T-helper 9 cell (primary cell): ENCODE measurements around the gene NUP188.
A peak's percentile ranks its signal among the peaks of the same experiment; 100 is the strongest.
"Not testable (repeated sequence)": the region's sequence is repeated elsewhere in the genome, so short reads cannot be mapped to it uniquely, and the experiment has no call there.

ENCODE experiments used
- DNase-seq: peaks from one replicate; pipeline ENCODE4 v3.0.0-alpha.2; 2020

Gene NUP188

GRCh38 chr9:128945798-128946501 is 1.5 kb upstream of the NUP188 start:
- DNase-seq = no peak

- DNase-seq = no peak
These were observed 775 bp upstream of the NUP188 start for GRCh38 chr9:128946571-128947276.

GRCh38 chr9:128947277-128947526 is 297 bp upstream of the NUP188 start:
- DNase-seq = no peak

DNA sequence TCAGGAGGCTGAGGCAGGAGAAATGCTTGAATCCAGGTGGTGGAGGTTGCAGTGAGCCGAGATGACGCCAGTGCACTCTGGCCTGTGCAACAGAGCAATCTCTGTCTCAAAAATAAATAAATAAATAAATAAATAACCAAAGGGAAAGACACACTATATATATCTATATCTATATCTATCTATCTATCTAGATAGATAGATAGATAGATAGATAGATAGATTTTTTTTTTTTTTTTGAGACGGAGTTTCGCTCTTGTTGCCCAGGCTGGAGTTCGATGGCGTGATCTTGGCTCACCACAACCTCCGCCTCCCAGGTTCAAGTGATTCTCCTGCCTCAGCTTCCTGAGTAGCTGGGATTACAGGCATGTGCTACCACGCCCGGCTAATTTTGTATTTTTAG is 13.9 kb downstream of the NUP188 start:
- DNase-seq = not testable (repeated sequence)

DNA sequence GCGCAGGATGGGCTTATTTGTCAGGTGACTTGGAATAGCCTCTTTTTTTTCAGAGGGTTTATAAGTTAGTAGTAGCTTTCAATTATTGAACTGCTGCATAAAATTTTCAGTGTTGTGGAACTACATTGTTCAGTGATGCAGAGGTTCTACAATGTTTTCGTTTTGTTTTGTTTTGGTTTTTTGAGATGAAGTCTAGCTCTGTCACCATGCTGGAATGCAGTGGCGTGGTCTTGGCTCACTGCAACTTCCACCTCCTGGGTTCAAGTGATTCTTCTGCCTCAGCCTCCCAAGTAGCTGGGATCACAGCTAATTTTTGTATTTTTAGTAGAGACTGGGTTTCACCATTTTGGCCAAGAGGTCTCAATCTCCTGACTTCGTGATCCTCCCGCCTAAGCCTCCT is 22.0 kb downstream of the NUP188 start:
- DNase-seq = no peak

DNA sequence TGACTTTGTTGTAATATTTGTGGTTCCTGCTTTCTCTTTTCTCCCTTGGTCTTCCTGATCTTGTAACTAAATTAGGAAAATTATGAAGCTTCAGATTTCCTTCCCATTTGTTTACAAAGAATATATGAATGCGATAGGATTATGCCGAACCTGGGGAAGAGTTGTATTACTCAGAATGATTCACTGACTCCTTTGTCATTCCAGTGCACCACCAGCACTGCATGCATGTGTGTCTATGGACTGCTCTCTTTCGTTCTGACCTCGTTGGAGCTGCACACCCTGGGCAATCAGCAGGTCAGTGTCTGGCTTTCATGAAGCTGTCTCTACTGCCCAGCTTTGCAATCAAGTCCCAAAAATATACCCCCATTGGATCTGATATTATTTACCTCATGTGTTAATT is 25.5 kb downstream of the NUP188 start:
- no peak for DNase-seq

GRCh38 chr9:128979111-128979510 is 31.6 kb downstream of the NUP188 start:
- DNase-seq = no peak

DNA sequence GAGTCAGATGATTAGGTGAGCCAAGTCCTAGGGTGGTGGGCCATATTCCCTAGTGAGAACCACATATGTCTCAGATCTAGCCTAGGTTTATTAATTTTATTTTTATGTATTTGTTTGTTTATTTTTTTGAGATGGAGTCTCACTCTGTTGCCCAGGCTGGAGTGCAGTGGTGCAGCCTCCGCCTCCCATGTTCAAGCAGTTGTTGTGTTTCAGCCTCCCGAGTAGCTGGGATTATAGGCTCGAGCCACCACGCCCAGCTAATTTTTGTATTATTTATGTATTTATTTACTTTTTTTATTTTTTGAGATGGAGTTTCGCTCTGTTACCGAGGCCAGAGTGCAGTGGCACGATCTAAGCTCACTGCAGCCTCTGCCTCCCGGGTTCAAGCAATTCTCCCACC is 36.0 kb downstream of the NUP188 start:
- DNase-seq = no peak

GRCh38 chr9:128986671-128987070 is 39.2 kb downstream of the NUP188 start:
- no peak for DNase-seq

DNA sequence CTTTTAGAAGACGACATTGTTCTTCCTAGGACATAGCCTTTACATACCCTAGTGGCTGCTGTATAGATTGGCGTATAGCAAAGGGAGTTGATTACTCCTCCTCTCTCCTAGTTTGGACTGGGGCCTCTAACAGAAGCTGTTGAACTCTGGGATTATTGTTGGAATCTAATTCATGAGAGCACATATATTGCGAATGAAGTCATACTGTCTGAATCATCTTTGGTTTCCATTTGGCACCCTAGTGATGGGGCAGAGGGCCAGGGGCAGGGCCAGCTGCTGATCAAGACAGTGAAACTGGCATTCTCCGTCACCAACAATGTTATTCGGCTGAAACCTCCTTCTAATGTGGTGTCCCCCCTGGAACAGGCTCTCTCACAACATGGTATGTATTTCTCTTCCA is 40.3 kb downstream of the NUP188 start:
- no peak for DNase-seq

DNA sequence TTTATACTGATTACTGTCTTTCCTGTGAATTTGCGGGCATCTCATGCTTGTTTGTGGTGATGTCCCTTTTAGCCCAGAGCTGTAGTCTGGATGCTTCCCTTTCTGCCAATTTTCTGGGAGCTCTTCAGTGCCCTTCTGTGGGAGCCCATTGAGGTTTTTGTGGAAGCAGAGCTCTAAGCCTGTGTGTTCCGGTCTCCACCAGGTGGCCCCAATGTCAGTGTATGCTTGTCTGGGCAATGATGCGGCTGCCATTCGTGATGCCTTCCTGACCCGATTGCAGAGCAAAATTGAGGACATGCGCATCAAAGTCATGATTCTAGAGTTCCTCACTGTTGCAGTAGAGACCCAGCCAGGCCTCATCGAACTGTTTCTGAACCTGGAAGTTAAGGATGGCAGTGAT is 45.5 kb downstream of the NUP188 start:
- DNase-seq = no peak

- no peak for DNase-seq
These were observed 48.3 kb downstream of the NUP188 start for GRCh38 chr9:128995791-128996190.

DNA sequence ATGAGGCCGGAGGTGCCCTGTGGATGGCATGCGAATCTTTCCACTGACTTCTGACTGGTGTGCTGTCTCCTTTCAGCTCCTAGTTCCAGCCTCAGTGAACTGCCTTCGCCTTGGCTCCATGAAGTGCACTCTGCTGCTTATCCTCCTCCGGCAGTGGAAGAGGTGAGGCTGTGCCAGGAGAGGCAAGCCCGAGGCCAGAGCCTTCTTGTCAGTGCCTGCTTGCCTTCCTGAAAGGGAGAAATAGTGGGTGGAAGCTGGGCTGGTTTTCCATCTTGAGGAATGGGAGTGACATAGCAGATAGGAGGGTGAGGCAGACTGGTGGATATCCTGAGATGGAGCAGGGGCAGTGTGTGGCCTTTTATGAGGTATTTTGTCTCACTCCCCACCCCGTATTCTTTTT is 51.0 kb downstream of the NUP188 start:
- DNase-seq = no peak

DNA sequence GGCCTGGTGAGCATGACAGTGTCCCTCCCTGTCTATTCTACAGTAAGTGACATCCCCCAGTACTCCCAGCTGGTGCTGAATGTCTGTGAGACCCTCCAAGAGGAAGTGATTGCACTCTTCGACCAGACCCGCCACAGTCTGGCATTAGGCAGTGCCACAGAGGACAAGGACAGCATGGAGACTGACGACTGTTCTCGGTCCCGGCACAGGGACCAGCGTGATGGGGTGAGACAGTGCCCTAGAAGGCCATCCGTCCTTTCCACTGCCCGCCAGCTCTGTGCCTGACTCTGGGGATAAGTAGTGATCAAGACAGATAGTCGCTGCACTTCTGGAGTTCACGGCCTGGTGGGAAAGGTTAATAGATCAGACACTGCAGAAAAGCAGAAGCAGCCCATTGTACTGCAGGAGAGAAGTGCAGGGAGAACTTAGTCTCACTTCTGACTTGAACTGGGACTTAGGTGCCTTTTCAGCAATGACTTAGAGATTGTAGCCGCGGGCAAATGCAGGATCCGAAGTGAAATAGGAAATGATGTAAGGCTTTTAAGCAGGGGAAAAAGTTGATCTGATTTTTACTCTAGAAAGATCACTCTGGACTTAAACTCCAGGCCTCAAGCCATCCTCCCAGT is 52.2 kb downstream of the NUP188 start:
- no peak for DNase-seq

DNA sequence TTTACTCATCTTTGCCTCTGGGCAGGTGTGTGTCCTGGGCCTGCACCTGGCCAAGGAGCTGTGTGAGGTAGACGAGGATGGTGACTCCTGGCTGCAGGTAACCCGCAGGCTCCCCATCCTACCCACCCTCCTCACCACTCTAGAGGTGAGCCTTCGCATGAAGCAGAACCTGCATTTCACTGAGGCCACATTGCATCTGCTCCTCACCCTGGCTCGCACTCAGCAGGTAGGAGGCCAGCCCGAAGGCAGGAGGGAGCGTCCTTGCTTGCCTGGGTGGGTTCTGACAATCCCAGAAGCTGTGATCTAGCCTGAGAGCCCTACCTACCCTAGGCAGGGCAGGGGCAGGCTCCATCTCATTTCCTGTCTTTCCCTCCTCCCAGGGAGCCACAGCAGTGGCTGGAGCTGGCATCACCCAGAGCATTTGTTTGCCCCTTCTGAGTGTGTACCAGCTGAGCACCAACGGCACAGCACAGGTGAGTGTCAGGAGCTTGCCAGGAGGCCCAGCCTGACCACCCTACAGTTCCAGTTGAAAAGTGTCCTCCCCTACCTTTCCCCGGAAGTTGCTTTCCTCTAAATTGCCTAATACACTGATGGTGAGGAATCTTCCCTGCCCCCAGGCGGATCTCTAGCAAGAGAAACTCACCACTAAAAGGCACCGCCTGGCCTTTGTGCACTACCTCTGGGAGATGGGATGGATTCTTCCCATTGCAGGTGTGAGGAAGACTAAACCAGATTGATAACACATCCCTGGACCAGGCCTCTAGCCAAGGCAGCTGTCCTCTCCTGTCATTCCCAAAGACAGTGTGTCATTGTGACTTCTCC is 54.2 kb downstream of the NUP188 start:
- no peak for DNase-seq

DNA sequence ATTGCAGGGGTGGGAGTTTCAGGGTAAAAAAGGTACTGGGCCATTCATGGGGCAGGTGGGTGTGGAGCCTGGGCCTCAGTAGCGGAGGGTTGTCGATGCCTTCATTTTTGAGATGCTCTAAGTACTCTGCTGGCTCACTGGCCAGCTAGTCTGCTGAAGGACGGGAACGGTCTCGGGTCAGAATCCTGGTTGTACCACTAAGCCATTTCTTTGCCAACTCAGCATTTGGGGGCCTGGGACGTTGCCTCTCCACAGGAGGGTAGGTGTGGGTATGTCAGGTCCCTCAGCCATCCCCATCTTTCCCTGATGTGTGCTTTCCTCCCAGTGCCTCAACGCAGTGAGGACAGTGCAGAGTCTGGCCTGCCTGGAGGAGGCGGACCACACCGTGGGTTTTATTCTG is 55.5 kb downstream of the NUP188 start:
- DNase-seq = no peak

DNA sequence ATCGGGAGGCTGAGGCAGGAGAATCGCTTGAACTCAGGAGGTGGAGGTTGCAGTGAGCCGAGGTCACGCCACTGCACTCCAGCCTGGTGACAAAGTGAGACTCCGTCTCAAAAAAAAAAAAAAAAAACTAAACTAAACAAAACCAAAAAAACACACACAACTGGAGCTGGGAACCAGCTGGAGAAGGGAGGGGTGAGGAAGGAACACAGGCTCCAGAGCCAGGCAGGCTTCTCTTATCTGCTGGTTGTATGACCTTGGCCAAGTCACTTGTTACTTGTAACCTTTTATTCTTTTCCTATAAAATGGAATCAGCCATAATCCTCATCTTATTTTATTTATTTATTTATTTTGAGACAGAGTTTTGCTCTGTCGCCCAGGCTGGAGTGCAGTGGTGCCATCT is 56.7 kb downstream of the NUP188 start:
- not testable (repeated sequence) for DNase-seq

DNA sequence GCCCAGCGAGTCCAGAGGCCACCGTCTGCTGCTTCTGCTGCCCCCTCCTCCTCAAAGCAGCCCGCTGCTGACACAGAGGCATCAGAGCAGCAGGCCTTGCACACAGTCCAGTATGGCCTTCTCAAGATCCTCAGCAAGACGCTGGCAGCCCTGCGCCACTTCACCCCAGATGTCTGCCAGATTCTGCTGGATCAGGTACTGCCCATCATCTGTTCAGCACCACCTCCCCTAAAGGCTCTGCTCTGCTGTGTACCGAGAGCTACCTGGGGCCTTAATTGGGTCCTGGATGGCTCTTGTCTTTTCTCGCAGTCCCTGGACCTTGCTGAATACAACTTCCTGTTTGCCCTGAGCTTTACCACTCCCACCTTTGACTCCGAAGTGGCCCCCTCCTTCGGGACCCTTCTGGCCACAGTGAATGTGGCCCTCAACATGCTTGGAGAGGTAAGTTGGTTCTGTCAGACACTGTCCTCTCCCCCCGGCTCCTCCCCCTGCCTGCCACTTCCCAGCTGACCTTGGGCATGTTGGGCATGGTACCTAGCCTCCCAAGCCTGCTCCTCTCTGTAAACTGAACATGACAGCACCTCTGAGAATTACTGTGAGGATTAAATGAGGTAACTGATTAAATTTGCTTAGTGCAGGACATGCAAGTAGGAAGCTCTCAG is 58.0 kb downstream of the NUP188 start:
- no peak for DNase-seq

DNA sequence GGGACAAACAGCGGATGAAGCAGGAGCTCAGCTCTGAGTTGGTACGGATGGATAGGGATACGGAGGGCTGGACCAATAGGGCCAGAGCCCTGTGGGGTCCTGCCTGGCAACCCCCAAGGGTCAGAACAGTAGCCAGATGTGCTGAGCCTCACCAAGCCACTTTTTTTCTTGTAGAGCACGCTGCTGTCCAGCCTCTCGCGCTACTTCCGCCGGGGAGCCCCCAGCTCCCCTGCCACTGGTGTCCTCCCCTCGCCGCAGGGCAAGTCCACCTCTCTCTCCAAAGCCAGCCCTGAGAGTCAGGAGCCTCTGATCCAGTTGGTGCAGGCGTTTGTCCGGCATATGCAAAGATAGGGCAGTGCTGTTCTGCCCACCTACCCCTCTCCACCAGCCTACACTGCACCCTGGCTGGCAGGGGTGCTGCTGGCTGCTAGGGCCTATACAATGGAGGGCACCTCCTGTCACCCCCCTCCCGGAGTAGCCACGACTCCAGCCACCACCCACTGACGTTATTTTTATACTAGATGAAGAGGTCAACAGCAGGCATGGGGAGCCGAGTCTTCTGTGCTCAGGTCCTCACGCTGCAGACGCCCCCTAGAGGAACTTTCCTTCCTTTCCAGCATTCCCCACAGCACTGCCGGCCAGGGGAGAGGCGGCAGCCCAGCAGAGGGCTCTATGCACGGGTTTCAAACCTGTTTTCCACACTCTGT is 59.0 kb downstream of the NUP188 start:
- DNase-seq = peak; percentile 18

GRCh38 chr9:129007035-129007765 is 59.7 kb downstream of the NUP188 start:
- DNase-seq = no peak

- DNase-seq = no peak
These were observed 60.4 kb downstream of the NUP188 start for GRCh38 chr9:129007766-129008468.
